Progenitor cell of endocrine pancreas (in vitro differentiated cells): Measurements from ENCODE around the gene CREM. TPM values are rescaled to one million over a fixed set of nuclear protein-coding genes. Genes with fewer than 3 reads are reported as not detected.

Experiments
- DNase-seq: peaks from one replicate; pipeline ENCODE4 v3.0.0; 2021; ENCODE audit warnings: low spot score; ENCODE audit not compliant: unreplicated experiment
- H3K27ac Mint-ChIP-seq: 2 replicates; pipeline ENCODE4 v1.8.0; 2021; ENCODE audit warnings: mild to moderate bottlenecking, moderate library complexity, mixed read lengths
- H3K27me3 Mint-ChIP-seq: 2 replicates; pipeline ENCODE4 v1.8.0; 2021; ENCODE audit warnings: mixed read lengths
- H3K36me3 Mint-ChIP-seq: 2 replicates; pipeline ENCODE4 v1.8.0; 2022; ENCODE audit warnings: mixed read lengths; ENCODE audit not compliant: insufficient read depth
- H3K4me1 Mint-ChIP-seq: 2 replicates; pipeline ENCODE4 v1.8.0; 2021; ENCODE audit warnings: low read depth, mixed read lengths
- H3K4me3 Mint-ChIP-seq: 2 replicates; pipeline ENCODE4 v1.8.0; 2021; ENCODE audit warnings: low read depth, mild to moderate bottlenecking, moderate library complexity, mixed read lengths
- H3K9me3 Mint-ChIP-seq: 2 replicates; pipeline ENCODE4 v1.8.0; 2021; ENCODE audit warnings: low read depth, mixed read lengths
- total RNA-seq: library from RNA; stranded (reverse); gene quantifications from 2 replicates; pipeline ENCODE4 v1.2.1, GENCODE V29; 2021
- TF ChIP-seq, protein P1 (sequence below): fragments of 200-600 bp; sonication (generic); IDR thresholded peaks from one replicate; pipeline ENCODE4 v1.5.0; 2021; ENCODE audit warnings: antibody characterized with exemption, mild to moderate bottlenecking; ENCODE audit not compliant: unreplicated experiment

Gene CREM
- total RNA-seq, 1 donor from 2014 or later = 36.1 TPM

DNA sequence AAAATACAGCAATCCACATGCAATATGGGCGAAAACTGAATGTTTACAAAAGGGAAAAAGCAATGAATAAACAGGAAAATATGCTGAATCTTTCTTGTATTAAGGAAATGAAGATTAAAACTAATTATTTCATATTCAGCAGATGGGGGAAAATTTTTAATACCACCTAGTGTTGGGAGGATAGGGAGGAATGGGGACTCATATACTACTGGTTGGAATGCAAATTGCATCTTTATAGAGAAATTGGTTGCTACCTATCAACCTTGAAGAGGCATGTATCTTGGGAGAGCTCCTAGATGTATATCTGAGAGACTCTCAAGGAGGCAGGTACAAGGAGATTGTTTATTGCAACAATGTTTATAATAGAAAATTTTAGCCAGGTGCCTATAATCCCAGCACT, 101.4 kb downstream of the CREM start:
- Mint-ChIP-seq H3K27me3 (no peaks in the 10 kb centered on the region), H3K36me3 (no peaks in the 10 kb centered on the region), H3K27ac (no peak overlapping the region), H3K4me3 (no peak overlapping the region), H3K9me3 (no peaks in the 10 kb centered on the region), H3K4me1 (no peaks in the 10 kb centered on the region)
- DNase-seq = no peak
- TF ChIP-seq, protein P1, sequence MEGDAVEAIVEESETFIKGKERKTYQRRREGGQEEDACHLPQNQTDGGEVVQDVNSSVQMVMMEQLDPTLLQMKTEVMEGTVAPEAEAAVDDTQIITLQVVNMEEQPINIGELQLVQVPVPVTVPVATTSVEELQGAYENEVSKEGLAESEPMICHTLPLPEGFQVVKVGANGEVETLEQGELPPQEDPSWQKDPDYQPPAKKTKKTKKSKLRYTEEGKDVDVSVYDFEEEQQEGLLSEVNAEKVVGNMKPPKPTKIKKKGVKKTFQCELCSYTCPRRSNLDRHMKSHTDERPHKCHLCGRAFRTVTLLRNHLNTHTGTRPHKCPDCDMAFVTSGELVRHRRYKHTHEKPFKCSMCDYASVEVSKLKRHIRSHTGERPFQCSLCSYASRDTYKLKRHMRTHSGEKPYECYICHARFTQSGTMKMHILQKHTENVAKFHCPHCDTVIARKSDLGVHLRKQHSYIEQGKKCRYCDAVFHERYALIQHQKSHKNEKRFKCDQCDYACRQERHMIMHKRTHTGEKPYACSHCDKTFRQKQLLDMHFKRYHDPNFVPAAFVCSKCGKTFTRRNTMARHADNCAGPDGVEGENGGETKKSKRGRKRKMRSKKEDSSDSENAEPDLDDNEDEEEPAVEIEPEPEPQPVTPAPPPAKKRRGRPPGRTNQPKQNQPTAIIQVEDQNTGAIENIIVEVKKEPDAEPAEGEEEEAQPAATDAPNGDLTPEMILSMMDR = no peak

DNA sequence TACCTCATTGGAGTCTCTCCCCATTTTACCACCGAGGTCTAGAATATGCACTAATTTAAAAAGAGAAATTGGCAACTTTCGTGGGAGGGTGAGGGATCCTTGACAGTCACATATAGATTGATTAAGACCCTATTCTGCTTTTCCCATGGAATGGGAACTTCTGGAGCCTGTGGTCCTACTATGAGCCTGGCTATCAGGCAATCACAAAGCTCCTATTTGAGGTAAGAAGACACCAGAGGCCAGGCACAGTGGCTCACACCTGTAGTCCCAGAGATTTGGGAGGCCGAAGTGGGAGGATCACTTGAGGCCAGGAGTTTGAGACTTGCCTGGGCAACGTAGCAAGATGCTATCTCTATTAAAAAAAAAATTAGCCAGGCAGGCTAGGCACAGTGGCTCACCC, 105.0 kb downstream of the CREM start:
- Mint-ChIP-seq H3K36me3 (no peaks in the 10 kb centered on the region), H3K4me1 (no peaks in the 10 kb centered on the region), H3K9me3 (no peaks in the 10 kb centered on the region), H3K4me3 (no peak overlapping the region), H3K27ac (no peak overlapping the region), H3K27me3 (no peaks in the 10 kb centered on the region)
- TF ChIP-seq, protein P1 = no peak
- no peak for DNase-seq

DNA sequence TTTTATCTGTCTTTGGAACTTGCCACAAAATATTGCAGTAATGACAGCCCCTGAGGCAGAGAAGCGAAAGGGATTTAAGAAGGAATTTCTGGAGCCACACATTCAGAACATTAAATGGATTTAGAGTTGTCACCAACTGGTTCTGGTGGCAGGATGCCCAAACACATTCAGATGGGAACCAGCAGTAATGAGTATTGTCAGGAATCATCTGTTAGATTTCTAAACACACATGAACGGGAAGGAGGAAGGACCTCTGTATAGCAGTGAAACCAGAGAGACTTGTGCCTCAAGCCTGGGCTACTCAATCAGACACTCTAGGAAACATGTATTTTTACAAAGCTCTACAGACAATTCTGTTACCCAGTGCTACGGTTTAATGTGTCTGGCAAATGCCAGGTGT, 105.9 kb downstream of the CREM start:
- Mint-ChIP-seq H3K36me3 (no peaks in the 10 kb centered on the region), H3K4me3 (no peak overlapping the region), H3K27ac (no peak overlapping the region), H3K27me3 (no peaks in the 10 kb centered on the region), H3K9me3 (no peaks in the 10 kb centered on the region), H3K4me1 (no peaks in the 10 kb centered on the region)
- no peak for DNase-seq
- TF ChIP-seq, protein P1 = no peak

DNA sequence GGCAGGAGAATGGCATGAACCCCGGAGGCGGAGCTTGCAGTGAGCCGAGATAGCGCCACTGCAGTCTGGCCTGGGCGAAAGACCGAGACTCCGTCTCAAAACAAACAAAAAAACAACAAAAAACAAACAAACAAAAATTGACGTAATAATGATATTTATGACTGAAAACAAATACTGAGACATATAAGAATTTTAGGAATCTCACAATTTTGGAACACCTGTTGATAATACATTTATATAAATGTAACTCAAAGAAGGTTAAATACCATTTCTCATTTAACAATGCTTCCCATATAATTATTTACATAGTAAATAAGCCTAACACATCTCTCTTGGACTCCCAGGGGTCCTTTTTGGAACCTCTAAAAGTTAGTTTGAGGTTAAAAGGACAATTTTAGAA, 107.4 kb downstream of the CREM start:
- no peak overlapping the region for H3K4me3 Mint-ChIP-seq
- no peaks in the 10 kb centered on the region for H3K27me3 Mint-ChIP-seq
- H3K27ac Mint-ChIP-seq = no peak overlapping the region
- no peaks in the 10 kb centered on the region for H3K4me1 Mint-ChIP-seq
- no peaks in the 10 kb centered on the region for H3K9me3 Mint-ChIP-seq
- H3K36me3 Mint-ChIP-seq = no peaks in the 10 kb centered on the region
- DNase-seq = no peak
- TF ChIP-seq, protein P1 = no peak

DNA sequence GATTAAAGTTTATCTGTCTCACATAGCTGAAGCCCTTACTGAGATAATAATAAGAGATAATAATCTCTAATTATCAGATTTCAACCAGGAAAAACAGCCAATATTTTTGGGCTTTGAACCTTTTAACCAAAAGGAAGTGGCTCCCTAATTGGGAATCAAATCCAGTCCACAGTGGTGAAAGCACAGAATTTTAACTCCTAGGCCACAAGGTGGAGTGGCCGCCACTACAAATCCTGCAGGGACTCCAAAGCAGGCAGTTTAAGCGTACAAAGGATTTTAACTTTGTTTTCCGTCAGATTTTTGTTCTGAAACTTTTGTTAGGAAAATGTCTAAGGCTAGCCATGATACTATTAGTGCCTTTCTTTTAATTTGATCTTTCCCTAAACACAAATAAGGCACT, 110.1 kb downstream of the CREM start:
- no peak for DNase-seq

More for the DNA sequence above, 110.1 kb downstream of the CREM start:
- no peak overlapping the region for H3K4me3 Mint-ChIP-seq
- H3K4me1 Mint-ChIP-seq = no peaks in the 10 kb centered on the region
- H3K27ac Mint-ChIP-seq = no peak overlapping the region
- TF ChIP-seq, protein P1 = peak; percentile 42
- no peaks in the 10 kb centered on the region for H3K27me3 Mint-ChIP-seq
- no peaks in the 10 kb centered on the region for H3K36me3 Mint-ChIP-seq
- H3K9me3 Mint-ChIP-seq = no peaks in the 10 kb centered on the region
